Activated CD8-positive, alpha-beta memory T cell treated with anti-CD3 and anti-CD28 coated beads for 24 hours (primary cell): ENCODE results near the gene DHX58.

Source experiments
- DNase-seq: peaks from one replicate; pipeline ENCODE4 v3.0.0-alpha.2; 2020

The DHX58 gene

DNA sequence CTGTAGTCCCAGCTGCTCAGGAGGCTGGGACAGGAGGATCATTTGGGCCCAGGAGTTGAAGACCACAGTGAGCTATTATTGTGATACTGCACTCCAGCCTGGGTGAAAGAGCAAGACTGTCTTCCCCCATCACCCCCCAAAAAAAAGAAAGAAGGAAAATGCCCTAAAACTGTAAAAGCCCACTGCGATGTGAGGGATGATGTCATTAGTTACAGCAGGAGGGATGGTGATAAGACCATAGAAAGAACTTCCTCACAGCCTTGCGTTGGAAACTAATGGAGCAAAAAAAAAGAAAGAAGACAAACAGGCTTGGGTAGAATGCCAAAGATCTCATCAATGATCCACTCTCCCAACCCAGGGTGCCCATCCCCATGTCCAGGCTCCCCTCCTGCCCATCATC is 33.0 kb downstream of the DHX58 start:
- DNase-seq = no peak

DNA sequence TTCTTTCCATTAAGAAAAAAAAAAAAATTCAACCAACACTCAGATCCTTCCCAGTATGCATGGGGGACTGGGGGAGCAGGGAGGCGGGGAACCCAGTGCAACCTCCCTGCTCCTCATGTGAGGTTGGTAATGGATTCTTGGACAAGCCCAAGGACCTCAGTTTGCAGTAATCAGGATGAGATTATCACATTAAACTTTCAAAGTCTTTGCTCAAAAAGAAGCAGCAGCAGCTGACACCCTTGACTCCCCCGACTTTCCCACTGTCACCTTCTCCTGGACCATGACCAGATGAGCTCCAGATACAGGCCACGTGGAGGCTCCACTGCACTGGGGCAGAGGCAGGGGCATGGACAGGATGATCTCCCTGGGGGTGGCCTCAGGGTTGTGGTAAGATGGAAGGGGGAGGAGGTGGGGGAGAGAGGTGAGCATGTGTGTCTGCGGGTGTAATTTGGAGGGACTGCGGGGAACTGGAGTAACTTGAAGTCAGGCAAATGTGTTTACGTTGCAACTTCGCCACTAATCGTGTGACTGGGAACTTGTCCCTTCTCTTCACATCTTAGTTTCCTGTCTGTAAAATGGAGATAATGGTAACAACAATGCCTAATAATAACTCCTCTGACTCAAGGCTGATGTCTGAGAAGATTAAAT is 34.0 kb downstream of the DHX58 start:
- DNase-seq = no peak

DNA sequence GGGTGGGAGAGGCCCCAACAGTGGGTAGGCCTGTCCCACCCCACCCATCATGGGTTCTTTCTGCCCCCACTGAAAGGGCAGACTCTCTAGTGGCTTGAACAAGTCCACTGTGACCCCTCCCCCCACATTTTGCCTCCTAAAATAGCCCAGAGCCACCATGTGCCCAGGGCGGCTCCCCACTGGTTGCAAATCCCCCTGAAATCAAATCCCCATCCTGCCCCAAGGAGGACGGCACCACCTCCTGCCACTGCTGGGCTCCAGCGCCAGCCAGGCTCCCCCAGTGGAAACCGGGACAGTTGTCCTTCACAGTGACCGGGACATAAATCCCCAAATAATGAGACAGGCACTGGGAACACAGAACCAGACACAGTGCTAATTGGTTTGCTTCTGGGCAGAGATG is 34.8 kb downstream of the DHX58 start:
- no peak for DNase-seq

DNA sequence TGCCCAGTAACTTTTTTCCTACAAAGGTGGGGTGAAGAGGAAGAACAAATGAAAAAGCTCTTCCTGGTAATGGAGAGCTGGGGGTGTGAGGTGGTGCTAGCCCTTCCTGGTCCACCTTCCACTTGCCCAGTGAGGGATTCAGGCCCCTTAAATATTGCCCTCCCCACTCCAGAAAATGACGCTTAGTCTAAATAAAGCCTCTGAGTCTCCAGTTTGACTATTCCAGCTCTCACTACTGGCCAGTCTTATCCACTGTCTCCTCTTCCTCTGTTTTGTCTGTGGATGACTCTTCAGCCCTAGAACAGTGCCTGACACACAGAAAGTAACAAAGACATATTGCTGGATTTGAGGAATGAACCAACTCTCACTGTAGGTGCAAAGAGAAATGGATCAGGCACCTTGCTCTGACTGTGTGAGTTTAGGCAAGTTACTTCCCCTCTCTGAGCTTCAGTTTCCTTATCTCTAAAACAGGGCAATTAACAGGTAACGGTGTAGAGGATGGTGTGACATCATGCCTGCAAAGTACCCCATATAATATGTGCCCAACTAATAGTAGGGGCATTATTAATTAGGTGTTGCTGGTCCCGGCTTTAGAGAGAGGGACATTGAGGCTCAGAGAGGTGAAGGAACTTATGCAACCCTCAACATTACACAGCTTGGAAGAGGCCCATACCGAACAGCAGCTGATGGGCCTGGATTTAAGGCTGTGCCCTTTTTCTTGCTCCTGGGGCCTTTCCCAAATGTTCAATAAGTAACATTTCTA is 35.5 kb downstream of the DHX58 start:
- DNase-seq = no peak

DNA sequence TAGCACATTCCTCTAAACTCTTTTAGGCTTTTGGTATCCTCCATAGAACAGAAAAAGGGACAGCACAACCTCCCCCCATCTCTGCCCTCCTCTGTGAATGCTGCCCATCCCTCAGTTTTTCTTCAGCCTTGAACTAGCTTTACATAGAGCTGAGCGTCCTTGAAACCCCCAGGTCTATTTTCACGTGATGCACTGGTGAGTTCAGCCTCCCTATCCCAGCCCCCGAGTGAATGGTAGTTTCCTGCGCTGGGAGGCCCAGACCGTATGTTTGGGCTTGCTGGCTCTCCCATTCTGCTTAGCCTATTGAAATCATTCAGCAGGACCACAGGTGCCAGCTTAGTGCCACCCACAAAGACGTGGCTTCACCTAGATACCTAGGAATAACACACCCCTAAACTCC is 36.7 kb downstream of the DHX58 start:
- DNase-seq = no peak

DNA sequence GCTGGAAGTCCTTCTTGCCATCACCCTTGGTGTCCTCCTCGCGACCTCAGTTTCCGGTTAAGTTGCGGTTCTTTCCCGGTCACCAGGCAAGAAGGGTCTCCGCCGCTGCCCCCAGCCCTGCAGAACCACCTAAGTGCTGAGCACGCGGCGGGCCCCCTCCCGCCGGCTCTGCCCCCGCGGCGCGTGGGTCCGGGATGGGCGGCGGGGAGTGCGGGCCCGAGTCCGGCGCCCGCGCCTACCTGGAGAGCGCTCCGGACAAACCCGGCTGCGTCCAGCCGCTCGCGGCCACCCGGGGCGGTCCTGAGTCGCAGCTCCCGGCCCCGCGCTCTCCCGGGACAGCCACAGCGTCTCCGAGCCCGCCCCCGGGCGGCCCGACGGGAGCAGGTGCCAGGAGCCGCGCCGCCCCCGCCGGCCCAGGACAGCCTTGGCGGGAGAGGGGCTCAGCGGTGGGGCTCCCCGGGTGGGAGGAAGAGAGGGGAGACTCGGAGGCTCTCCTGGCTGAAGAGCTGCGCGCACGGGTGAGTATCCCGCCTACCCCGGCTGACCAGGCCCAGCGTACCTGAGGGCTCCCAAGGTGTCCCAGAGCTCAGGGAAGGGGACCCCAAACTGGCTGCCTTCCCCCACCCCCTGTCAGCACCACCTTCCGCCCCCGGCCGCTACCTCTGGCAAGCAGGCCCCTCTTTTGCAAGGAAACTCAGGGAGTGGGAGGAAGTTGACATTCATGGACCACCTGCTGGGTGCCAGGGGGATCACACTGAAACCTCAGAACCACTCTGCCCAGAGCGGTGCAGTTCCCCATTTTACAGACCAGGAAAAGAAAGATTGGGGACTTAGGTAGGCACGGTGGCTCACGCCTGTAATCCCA is 40.0 kb downstream of the DHX58 start:
- DNase-seq = no peak

DNA sequence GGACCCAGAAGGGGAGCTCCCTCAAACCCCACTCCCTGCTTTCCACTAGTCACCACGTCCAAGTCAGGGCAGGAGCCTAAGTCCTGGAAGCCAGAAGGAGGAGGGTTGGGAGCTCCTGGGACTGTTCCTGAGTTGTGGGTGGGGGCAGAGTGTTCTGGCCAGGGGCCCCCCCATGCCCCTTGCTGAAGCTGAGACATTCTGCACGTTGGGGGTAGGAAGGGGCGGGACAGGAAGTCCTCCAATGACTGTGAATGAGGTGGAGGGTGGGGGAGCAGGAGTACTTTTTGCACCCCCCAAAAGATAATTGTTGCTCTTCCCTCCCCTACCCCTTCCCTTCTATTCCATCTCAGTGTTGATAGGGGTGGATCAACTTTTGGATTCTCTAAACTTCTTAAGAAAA is 40.7 kb downstream of the DHX58 start:
- no peak for DNase-seq

DNA sequence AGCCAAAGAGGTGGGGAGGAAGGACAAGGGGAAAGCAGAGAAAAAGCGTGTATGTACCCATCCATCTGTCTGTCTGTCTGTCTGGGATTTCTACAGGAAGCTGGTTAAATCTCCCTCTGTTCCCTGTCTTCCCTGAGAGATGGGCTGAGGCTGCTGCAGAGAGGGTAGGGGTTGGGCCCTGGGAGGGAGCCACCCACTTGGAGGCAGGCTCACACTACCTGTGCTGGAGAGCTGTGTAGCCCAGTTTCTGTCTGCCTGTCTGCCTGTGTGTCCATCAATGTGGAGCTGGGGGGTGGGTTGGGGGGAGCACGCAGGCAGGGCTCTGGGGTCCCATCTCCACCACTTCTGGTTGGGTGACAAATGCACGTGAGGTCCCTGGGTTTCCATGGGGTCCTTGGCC is 43.5 kb downstream of the DHX58 start:
- DNase-seq = no peak

DNA sequence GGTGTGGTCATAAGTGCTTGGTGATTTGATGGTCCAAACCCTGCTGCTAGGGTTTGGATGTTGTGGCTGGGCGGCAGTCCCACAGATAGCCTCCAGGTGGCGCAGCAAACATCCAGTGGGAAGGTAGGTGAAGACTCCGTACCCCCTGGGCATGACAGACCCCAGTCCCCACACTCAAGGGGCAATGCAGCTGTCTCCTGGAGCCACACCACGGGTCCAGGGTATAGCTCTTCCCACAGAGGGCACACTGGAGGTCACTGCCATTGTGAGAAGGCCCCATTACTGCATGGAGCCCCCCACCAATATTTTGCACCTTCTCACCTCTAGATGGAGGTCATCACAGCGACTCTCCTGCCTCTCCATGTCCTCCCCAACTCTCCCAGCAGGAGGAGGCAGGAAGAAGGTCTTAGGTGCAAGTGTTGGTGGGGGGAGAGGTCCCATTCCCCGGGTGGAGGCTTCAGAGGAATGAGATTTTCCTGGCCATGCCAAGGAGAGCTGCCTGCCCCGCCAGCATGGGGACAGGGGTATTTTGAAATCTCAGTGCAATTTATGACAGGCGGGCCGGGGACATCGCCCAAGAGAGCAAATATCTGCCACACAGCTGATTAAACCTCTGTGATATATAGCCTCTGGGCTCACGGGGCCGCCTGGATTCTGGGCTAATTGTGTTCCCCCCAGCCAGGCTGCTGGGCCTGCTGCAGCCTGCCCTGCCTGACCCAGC is 45.0 kb downstream of the DHX58 start:
- peak; percentile 89 for DNase-seq

DNA sequence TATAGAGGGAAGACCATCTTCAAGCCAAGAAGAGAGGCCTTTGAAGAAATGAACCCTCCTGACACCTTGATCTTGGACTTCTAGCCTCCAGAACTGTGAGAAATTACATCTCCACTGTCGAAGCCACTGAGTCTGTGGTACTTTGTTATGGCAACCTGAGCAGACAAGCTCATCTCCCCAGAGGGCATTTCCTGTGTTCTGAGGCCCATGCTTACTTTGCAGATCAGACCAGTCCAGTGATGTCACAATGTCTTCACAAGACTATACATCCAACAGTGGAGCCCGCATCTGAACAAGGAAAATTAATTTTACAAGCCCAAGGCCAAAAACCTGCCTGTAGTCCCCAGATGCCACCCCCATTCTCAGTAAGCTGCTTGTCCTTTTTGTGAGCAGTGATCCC is 47.3 kb downstream of the DHX58 start:
- DNase-seq = no peak

DNA sequence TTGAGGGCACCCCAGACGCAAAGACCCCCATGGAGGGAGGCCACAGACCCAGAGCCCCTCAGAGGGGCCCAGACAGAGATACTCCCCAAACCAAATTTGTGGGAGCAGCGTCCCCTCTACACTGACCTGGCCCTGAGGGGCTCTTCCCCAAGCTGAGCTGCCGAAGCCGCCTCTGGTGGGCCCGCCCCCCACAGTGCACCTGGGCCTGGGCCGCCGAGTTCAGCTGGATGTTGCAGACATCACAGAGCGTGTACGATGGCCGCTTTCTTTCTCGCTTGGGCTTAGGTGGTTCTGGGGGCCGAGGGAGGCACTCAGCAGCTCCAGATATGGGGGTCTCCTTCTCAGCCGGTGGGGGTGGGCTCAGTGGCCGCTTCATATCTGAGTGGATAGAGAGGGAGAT is 49.8 kb downstream of the DHX58 start:
- no peak for DNase-seq

DNA sequence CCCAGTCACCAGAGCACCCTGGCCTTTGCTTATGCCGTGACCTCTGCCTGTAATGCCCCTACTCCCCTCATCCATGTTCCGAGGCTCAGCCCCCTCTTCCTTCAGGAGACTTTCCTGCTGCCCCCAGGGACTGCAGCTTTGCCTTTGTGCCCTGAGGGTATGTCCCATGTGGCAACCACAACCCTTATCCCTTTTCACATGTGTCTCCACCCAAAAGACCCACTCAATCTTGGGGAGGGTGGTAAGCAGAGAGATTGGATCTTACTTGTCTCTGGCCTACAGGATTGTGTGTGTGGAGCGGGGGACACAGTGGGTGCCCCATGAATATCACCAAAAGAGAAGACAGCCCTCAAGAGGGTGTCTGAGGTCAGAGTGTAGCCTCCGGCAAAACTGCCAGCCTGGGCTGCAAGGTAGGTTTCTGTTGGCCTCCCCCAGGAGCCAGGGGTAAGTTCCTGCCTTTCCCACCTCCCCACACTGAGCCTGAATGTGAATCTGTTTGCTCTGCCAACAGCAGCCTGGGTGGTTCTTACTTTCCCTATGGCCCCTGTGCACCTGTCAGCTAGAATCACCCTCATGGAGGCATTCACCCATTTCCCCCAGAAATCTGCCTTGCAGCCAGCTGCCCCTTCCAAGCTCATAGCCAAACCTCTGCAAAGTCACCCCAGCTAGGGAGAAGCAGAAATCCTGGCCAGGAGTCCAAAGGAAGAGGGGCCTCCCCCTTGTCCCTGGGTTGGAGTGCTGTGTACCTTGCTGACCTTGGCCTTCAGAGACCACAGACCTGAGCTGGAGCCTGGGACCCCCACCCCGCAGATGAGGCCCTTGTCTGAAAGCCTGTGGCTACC is 50.6 kb downstream of the DHX58 start:
- DNase-seq = no peak

DNA sequence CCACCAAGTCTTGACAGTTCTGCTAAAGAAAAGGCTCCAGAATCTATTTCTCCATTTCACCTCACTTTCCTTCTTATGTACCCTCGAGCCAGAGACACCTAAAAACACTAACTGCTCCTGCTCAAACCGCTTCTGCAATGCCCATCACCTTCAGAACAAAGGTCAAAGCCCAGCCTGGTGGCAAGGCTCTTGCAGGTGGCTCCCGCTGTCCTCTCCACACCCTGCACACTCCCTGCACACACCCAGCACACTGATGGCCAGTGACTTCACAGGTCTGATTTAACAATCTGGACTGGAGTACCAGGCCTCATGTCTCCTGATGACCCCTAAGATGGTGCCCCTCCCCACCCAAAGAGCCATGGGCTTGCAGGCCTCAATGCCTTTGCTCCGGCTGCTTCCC is 52.3 kb downstream of the DHX58 start:
- DNase-seq = no peak

DNA sequence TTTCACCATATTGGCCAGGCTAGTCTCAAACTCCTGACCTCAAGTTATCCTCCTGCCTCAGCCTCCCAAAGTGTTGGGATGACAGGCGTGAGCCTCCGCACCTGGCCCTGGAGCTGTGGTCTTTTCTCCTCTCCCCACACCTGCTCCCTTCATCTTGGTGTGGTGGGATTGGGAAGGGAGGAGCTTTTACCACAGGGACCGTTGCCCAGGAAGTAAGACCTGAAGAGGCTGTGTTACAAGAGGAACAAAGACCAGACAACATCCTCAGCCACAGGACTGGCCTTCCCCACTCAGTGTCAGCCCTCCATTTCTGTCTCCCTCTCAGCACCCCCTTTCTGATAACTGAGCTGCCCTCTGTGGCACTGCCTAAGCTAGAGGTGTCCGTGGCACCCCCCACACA is 52.7 kb downstream of the DHX58 start:
- DNase-seq = no peak

DNA sequence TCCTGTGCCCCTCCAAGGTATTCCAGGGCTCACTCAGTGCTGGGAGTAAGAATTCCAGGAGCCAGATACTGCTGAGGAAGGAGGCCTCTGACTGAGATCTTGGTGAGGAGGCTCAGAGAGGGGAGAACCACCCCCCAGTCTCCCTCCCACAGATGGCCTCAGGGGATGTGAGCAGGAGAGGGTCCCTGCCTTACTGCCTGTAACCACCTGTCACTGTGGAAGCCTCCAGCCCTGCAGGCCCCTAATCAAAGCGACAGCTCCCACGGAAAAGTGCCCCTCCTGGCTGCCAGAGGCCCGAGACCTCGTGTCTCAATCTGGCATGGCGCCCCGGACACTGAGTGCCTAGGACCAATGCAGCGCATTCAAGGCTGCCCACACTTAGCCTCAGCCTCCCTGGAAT is 54.5 kb downstream of the DHX58 start:
- no peak for DNase-seq

DNA sequence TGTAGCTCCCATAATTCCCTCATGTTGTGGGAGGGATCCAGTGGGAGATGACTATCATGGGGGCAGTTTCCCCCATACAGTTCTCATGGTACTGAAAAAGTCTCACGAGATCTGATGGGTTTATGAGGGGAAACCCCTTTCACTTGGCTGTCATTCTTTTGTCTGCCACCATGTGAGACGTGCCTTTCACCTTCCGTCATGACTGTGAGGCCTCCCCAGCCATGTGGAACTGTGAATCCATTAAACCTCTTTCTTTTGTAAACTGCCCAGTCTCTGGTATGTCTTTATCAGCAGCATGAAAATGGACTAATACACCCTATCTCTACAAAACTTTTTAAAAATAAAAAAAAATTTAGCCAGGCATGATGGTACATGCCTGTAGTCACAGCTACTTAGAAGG is 55.9 kb downstream of the DHX58 start:
- DNase-seq = no peak

DNA sequence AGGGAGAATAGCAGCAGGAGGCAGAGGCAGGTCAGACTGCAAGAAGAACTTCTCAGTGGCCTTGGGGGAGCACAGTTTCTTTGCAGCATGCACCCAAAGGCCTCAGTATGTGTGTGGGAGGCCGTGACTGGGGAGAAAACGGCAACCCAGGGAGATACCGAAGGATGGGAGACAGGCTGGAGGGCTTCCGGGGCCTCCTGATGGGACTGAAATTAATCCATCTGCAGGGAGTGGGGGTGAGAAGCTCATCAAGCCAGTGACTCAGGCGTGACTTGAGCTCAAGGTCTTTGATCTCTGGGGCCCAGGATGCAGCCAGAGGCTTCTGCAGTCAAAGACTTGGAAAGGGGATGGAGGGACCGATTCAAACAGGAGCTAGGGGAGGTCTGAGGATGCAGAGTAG is 57.0 kb downstream of the DHX58 start:
- DNase-seq = no peak

DNA sequence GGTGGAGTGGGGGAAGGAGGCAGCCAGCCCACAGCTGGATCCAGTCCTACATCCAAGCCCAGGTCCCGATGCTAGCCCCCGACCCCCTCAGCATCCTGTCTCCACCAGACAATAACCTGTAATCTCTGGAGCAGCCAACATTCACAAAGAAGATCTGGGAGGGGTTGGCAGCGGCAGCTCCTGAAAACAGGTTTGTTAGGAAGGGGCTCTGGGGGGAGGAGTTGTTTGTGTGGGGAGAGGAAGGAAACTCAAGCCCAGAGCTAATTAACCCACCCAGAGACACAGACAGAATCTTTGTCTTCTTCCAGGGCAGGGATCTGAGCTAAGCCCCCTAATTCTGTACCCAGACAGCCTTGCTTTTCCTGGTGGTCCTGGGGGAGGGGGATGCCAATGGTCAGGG is 57.5 kb downstream of the DHX58 start:
- DNase-seq = no peak

DNA sequence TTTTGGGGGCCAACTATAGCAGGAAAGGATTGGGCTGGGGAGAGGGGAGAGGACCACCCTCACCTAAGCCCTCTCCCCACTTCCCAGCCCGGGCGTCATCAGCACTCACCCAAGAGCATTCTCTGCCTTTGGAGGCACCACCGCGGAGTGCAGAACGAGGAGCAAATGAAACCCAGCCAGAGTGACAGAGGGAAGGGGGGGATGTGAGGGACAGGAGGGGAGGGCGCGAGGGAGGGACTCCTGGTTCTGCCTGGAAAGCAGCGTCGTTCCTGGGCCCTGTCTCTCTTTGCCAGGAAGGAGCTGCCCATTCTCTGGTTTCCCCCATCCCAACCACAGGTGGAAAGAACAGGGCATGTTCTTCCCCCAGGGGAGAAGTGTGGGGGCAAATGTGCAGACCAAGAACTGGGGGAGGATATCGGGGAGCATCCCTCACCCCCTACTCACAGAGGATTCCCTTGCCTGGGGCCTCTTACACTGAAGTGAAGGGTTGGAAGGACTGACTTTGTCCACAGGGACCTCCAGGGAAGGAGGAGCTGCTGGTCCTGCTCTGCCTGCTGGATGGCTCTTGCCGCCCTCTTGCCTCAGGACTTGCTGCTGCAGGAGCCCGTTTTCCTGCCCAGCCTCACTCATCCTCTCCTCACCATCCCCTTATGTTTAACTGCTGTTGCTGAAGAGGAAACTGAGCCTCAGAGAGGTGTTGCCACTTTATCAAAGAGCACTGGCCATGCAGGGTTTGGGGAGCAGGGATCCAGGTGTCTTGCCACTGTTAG is 58.6 kb downstream of the DHX58 start:
- no peak for DNase-seq

DNA sequence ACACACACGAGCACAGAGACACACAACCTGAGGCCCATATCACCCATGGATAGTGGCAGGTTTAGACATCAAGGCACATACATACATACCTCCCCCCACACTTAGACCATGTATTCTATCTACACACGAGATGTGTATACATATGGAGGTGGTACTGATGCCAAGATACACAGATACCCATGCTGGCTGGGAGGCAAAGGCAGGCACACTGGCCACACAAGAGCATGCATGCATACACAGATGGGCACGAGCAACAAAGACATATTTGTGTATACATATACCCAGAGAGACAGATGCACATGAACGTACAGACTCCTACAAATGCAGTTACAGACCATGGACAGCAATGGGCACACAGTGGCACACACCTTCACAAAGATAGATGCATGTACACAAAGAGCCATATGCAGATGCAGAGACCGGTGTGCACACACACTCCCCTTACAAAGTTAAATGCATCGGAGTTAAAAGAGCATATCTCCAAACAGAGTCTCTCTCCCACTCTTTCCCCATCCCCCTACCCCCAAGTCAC is 60.1 kb downstream of the DHX58 start:
- no peak for DNase-seq

DNA sequence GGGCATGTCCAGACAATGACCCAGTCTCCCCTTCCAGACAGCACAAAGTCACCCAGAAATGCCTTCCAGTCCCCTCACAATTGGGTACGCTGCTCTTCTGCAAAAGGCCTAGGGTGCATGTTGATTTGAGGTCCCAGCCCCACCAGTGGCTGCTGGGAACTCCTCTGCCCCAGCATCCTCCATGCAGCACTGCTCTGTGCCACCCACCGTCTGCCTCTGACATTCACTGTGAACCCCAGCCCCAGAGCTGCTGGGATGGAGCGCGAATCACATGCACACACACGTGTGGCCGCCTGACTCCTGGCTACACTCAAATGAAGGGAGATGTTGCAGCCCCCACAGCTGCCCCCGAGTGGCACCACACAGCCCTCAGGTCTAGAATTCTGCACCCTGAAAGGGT is 60.9 kb downstream of the DHX58 start:
- no peak for DNase-seq
